Measurements from ENCODE around the gene ZNF546. TPM values are rescaled to one million over a fixed set of nuclear protein-coding genes. Genes with fewer than 3 reads are reported as not detected.

The ZNF546 gene
- total RNA-seq, 1 experiment from 2014 or later = 68.4 TPM

- ATAC-seq = no peak
- BruUV-seq (replicated peaks) = no TSS peak
- in situ Hi-C loops (cut with HindIII; ENCODE audit: low pct_unique_long_range_greater_than_20kb, low sequenced_read_pairs) (no loop called here), intact Hi-C loops (cut with micrococcal nuclease; ENCODE audit: unreplicated experiment) (no loop called here)
- ChIA-PET POLR2A (no interaction called here), CTCF (no interaction called here)
- H3K27me3 ChIP-seq (ENCODE audit: control insufficient read depth, insufficient read depth, low read length) = no peaks in the 10 kb centered on the region
- H3K27ac ChIP-seq (ENCODE audit: low read length) = no peak overlapping the region
- peaks cover 89% of the 10 kb centered on the region for H3K9me3 ChIP-seq (ENCODE audit: control insufficient read depth, insufficient read depth, low read depth, low read length)
- H3K4me3 ChIP-seq (ENCODE audit: low read depth in 2 of 2, low read length in 2 of 2) = no peak overlapping the region
- TF ChIP-seq POLR2AphosphoS5 (IDR thresholded peaks at IDR 0.05; ENCODE audit: low read depth, low read length) (no peak), SIN3A (IDR thresholded peaks at IDR 0.05; ENCODE audit: borderline replicate concordance, insufficient read depth, low read depth, low read length) (no peak)
- TF ChIP-seq, protein P1, sequence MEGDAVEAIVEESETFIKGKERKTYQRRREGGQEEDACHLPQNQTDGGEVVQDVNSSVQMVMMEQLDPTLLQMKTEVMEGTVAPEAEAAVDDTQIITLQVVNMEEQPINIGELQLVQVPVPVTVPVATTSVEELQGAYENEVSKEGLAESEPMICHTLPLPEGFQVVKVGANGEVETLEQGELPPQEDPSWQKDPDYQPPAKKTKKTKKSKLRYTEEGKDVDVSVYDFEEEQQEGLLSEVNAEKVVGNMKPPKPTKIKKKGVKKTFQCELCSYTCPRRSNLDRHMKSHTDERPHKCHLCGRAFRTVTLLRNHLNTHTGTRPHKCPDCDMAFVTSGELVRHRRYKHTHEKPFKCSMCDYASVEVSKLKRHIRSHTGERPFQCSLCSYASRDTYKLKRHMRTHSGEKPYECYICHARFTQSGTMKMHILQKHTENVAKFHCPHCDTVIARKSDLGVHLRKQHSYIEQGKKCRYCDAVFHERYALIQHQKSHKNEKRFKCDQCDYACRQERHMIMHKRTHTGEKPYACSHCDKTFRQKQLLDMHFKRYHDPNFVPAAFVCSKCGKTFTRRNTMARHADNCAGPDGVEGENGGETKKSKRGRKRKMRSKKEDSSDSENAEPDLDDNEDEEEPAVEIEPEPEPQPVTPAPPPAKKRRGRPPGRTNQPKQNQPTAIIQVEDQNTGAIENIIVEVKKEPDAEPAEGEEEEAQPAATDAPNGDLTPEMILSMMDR (IDR thresholded peaks at IDR 0.05) = no peak
- no peaks in the 10 kb centered on the region for H3K4me1 ChIP-seq (ENCODE audit: control insufficient read depth, insufficient read depth, low read length)
- H3K36me3 ChIP-seq (ENCODE audit: control insufficient read depth, insufficient read depth, low read length) = peaks cover 15% of the 10 kb centered on the region
- no peak for DNase-seq (ENCODE audit: low read depth, low spot score)
Measured at GRCh38 chr19:40013991-40014390, 17.1 kb downstream of the ZNF546 start.

DNA sequence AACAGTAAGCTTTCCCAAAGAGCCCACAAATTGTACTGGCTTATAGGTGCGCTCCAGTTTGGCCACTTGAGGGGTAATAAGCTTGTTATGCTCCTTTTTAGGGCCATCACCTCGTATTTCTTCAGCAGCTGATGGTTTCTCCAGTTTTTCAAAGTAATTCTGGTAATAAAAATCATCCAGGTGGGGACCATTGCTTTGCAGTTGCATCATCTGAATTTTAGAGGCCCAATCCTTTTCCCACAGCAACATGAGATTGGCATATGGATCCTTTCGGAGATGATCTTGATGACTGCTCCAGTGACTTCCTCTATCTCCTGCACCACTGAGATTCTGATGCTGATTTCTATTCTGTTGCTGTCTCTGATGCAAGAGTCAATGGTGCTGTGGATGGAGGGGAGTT, 27.1 kb downstream of the ZNF546 start:
- Histone ChIP-seq H3K27me3 (ENCODE audit: control insufficient read depth, insufficient read depth, low read length) (no peaks in the 10 kb centered on the region), H3K36me3 (ENCODE audit: control insufficient read depth, insufficient read depth, low read length) (no peaks in the 10 kb centered on the region), H3K27ac (ENCODE audit: low read length) (no peak overlapping the region), H3K4me1 (ENCODE audit: control insufficient read depth, insufficient read depth, low read length) (no peaks in the 10 kb centered on the region), H3K4me3 (ENCODE audit: low read depth in 2 of 2, low read length in 2 of 2) (no peak overlapping the region), H3K9me3 (ENCODE audit: control insufficient read depth, insufficient read depth, low read depth, low read length) (peaks cover 99% of the 10 kb centered on the region)
- TF ChIP-seq, protein P1 (IDR thresholded peaks at IDR 0.05) = no peak
- TF ChIP-seq SIN3A (IDR thresholded peaks at IDR 0.05; ENCODE audit: borderline replicate concordance, insufficient read depth, low read depth, low read length) = no peak
- no peak for TF ChIP-seq POLR2AphosphoS5 (IDR thresholded peaks at IDR 0.05; ENCODE audit: low read depth, low read length)
- TF ChIP-seq TCF7L2 (IDR thresholded peaks at IDR 0.05; ENCODE audit: low read depth, low read length) = no peak
- TF ChIP-seq REST (IDR thresholded peaks at IDR 0.05; ENCODE audit: insufficient read depth in 1 of 2, low read depth in 2 of 2, low read length in 1 of 2) = no peak
- no peak for DNase-seq (ENCODE audit: low read depth, low spot score)
- ChIA-PET POLR2A (interaction anchor here (0.5 to 1.7 kb wide), 4 partner anchors 54 to 176 kb away, joined by 3 to 8 read pairs (median 4); partner anchors contain the start of gene PSMC4), CTCF (no interaction called here)
- no peak; the same call in 1 of the 2 replicates for ATAC-seq
- intact Hi-C loops (cut with micrococcal nuclease; ENCODE audit: unreplicated experiment) = no loop called here
- BruUV-seq (replicated peaks) = no TSS peak
- in situ Hi-C loops (cut with HindIII; ENCODE audit: low pct_unique_long_range_greater_than_20kb, low sequenced_read_pairs) = no loop called here

All from Panc1 (cell line).